CD14-positive monocyte (primary cell): ENCODE measurements around the gene FBXW11. TPM values are rescaled to one million over a fixed set of nuclear protein-coding genes. Genes with fewer than 3 reads are reported as not detected.

ENCODE experiments used
- DNase-seq, 3 donors: peaks; one replicate each; pipeline ENCODE4 v3.0.0-alpha.2; 2011 to 2022
- H2AFZ ChIP-seq: 2 replicates; pipeline ENCODE4 v1.6.0; 2012; ENCODE audit warnings: mild to moderate bottlenecking, low read depth, low read length, inconsistent platforms; ENCODE audit not compliant: insufficient read depth, poor library complexity, severe bottlenecking
- H3K27ac ChIP-seq, 2 donors: 1 replicate in 1 of 2; 2 replicates in 1 of 2; pipeline ENCODE4 v1.5.1; 2012 to 2013; ENCODE audit warnings: low read length in 2 of 2, control low read depth in 1 of 2, inconsistent platforms in 1 of 2, low read depth in 1 of 2, mild to moderate bottlenecking in 1 of 2
- H3K27me3 ChIP-seq, 2 donors: one replicate each; pipeline versions ENCODE4 v1.6.0 to v1.6.1; 2011 to 2013; ENCODE audit warnings: low read length in 2 of 2; ENCODE audit not compliant: control insufficient read depth in 2 of 2, insufficient read depth in 2 of 2
- H3K36me3 ChIP-seq, 2 donors: replicated peaks in 1 of 2; 1 replicate in 1 of 2; 2 replicates in 1 of 2; pipeline versions ENCODE4 v1.5.1 to v1.6.1; 2012 to 2013; ENCODE audit warnings: low read length in 2 of 2, control low read depth in 1 of 2, inconsistent platforms in 1 of 2, mild to moderate bottlenecking in 1 of 2; ENCODE audit not compliant: insufficient read depth in 2 of 2, control insufficient read depth in 1 of 2
- H3K4me1 ChIP-seq, 2 donors: 1 replicate in 1 of 2; 2 replicates in 1 of 2; pipeline versions ENCODE4 v1.5.1 to v1.6.1; 2012 to 2013; ENCODE audit warnings: low read length in 2 of 2, control low read depth in 1 of 2, inconsistent platforms in 1 of 2, mild to moderate bottlenecking in 1 of 2, moderate library complexity in 1 of 2; ENCODE audit not compliant: insufficient read depth in 2 of 2, control insufficient read depth in 1 of 2
- H3K4me2 ChIP-seq: replicated peaks from 2 replicates; pipeline ENCODE3; 2012; ENCODE audit warnings: low read length, moderate library complexity, mild to moderate bottlenecking; ENCODE audit not compliant: poor library complexity, severe bottlenecking; ENCODE audit errors: extremely low read depth
- H3K4me3 ChIP-seq, 3 experiments: fragments of 200-600 bp in 1 of 3; sonication (generic) in 1 of 3; replicated peaks in 1 of 3; 1 replicate in 2 of 3; 2 replicates in 1 of 3; pipeline ENCODE4 v1.5.1; 2011 to 2013; ENCODE audit warnings: low read length in 3 of 3, mild to moderate bottlenecking in 3 of 3, control low read depth in 2 of 3, low read depth in 2 of 3, inconsistent platforms in 1 of 3, moderate library complexity in 1 of 3
- H3K79me2 ChIP-seq: 2 replicates; pipeline ENCODE4 v1.6.0; 2012; ENCODE audit warnings: mild to moderate bottlenecking, control low read depth, inconsistent platforms, low read length, moderate library complexity; ENCODE audit not compliant: insufficient read depth
- H3K9ac ChIP-seq: 2 replicates; pipeline ENCODE4 v1.6.0; 2017; ENCODE audit warnings: low read length, mild to moderate bottlenecking; ENCODE audit not compliant: insufficient read depth, poor library complexity, severe bottlenecking
- H3K9me3 ChIP-seq, 2 donors: replicated peaks in 1 of 2; 1 replicate in 1 of 2; 2 replicates in 1 of 2; pipeline versions ENCODE4 v1.5.1 to v1.6.1; 2012 to 2013; ENCODE audit warnings: low read length in 2 of 2, control low read depth in 1 of 2; ENCODE audit not compliant: control insufficient read depth in 1 of 2, insufficient read depth in 1 of 2
- H4K20me1 ChIP-seq: 2 replicates; pipeline ENCODE4 v1.6.0; 2012; ENCODE audit warnings: mild to moderate bottlenecking, low read length, control low read depth, moderate library complexity; ENCODE audit not compliant: insufficient read depth
- H3K27ac Mint-ChIP-seq, 7 donors: one replicate each; pipeline ENCODE4 v1.8.0; 2020; ENCODE audit warnings: mild to moderate bottlenecking in 7 of 7, mixed read lengths in 7 of 7, moderate library complexity in 6 of 7, inconsistent platforms in 2 of 7
- H3K27me3 Mint-ChIP-seq, 3 donors: one replicate each; pipeline ENCODE4 v1.8.0; 2021 to 2022; ENCODE audit warnings: low read depth in 3 of 3, mild to moderate bottlenecking in 3 of 3, mixed read lengths in 3 of 3, moderate library complexity in 3 of 3, inconsistent platforms in 1 of 3
- H3K36me3 Mint-ChIP-seq, 2 donors: one replicate each; pipeline ENCODE4 v1.8.0; 2020; ENCODE audit warnings: mixed read lengths in 2 of 2, inconsistent platforms in 1 of 2, mild to moderate bottlenecking in 1 of 2
- H3K4me1 Mint-ChIP-seq: one replicate; pipeline ENCODE4 v1.8.0; 2020; ENCODE audit warnings: mild to moderate bottlenecking, mixed read lengths
- H3K4me3 Mint-ChIP-seq, 2 donors: one replicate each; pipeline ENCODE4 v1.8.0; 2020; ENCODE audit warnings: mild to moderate bottlenecking in 2 of 2, mixed read lengths in 2 of 2, moderate library complexity in 1 of 2
- H3K9me3 Mint-ChIP-seq, 7 donors: one replicate each; pipeline ENCODE4 v1.8.0; 2020 to 2022; ENCODE audit warnings: mixed read lengths in 7 of 7, mild to moderate bottlenecking in 6 of 7, moderate library complexity in 6 of 7, inconsistent platforms in 2 of 7
- WGBS: methylation state at CpG from one replicate; pipeline ENCODE4 v1.1.5; 2013; ENCODE audit warnings: missing lambda C conversion rate; ENCODE audit not compliant: insufficient coverage; 5-methylcytosine and 5-hydroxymethylcytosine counted together
- intact Hi-C, 2 donors: fragments of 100-400 bp; cut with micrococcal nuclease; formaldehyde crosslinking; loops; one replicate each; pipeline versions ENCODE4 v1.15.0 to v1.15.1; 2023
- polyA plus RNA-seq, 3 donors: library from polyadenylated mRNA; depleted of rRNA in 1 of 3; unstranded in 2 of 3; stranded (reverse) in 1 of 3; fragments of 300-500 nt in 2 of 3; fragments of >200 nt in 1 of 3; fragmentation: Illumina TruSeq in 2 of 3; gene quantifications; 1 replicate in 2 of 3; 2 replicates in 1 of 3; pipeline ENCODE4 v1.2.3, GENCODE V29; 2012 to 2021
- TF ChIP-seq, protein P1 (sequence below): fragments of 200-600 bp; IDR thresholded peaks from one replicate; pipeline ENCODE4 v1.8.0; 2022; ENCODE audit warnings: antibody characterized with exemption, mild to moderate bottlenecking

The FBXW11 gene
- polyA plus RNA-seq, 3 donors: 15.0 to 24.5 (median 18.2) TPM

- peaks cover 16 to 34% of the 10 kb centered on the region in 2 donors for H3K4me1 ChIP-seq
- H3K4me2 ChIP-seq: no peak overlapping the region
- no peak overlapping the region for H3K27ac ChIP-seq
- H3K4me3 ChIP-seq: no peak overlapping the region
- H3K9me3 Mint-ChIP-seq: peaks cover 0 to 8% (median 2%) of the 10 kb centered on the region in 7 donors
- no peak overlapping the region for H3K9ac ChIP-seq
- H3K36me3 ChIP-seq: peaks cover 0 to 5% of the 10 kb centered on the region in 2 donors
- intact Hi-C loops: no loop called here
- TF ChIP-seq, protein P1, sequence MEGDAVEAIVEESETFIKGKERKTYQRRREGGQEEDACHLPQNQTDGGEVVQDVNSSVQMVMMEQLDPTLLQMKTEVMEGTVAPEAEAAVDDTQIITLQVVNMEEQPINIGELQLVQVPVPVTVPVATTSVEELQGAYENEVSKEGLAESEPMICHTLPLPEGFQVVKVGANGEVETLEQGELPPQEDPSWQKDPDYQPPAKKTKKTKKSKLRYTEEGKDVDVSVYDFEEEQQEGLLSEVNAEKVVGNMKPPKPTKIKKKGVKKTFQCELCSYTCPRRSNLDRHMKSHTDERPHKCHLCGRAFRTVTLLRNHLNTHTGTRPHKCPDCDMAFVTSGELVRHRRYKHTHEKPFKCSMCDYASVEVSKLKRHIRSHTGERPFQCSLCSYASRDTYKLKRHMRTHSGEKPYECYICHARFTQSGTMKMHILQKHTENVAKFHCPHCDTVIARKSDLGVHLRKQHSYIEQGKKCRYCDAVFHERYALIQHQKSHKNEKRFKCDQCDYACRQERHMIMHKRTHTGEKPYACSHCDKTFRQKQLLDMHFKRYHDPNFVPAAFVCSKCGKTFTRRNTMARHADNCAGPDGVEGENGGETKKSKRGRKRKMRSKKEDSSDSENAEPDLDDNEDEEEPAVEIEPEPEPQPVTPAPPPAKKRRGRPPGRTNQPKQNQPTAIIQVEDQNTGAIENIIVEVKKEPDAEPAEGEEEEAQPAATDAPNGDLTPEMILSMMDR: no peak
- H2AFZ ChIP-seq: no peak overlapping the region
- H3K27me3 Mint-ChIP-seq: no peaks in the 10 kb centered on the region
- H3K4me1 Mint-ChIP-seq: peaks cover 45% of the 10 kb centered on the region
- H3K27ac Mint-ChIP-seq: peak overlapping the region in 1 of 7 donors; percentile 59
- H4K20me1 ChIP-seq: peaks cover 95% of the 10 kb centered on the region
- H3K27me3 ChIP-seq: no peaks in the 10 kb centered on the region
- no peak for DNase-seq
- no peak overlapping the region for H3K4me3 Mint-ChIP-seq
- H3K79me2 ChIP-seq: peaks cover 92% of the 10 kb centered on the region
- no peaks in the 10 kb centered on the region for H3K9me3 ChIP-seq
- WGBS: no CpG with 5 or more reads among the region's 2 CpGs
- peaks cover 10 to 18% of the 10 kb centered on the region in 2 donors for H3K36me3 Mint-ChIP-seq
These were observed 35.6 kb downstream of the FBXW11 start for GRCh38 chr5:171970826-171971225.

- Histone ChIP-seq H3K9ac (no peak overlapping the region), H2AFZ (no peak overlapping the region), H3K4me2 (no peak overlapping the region), H3K4me1 (peaks cover 16 to 35% of the 10 kb centered on the region in 2 donors), H3K9me3 (no peaks in the 10 kb centered on the region), H3K36me3 (peaks cover 0 to 5% of the 10 kb centered on the region in 2 donors), H3K27ac (peak overlapping the region in 1 of 2 donors; percentile 33), H3K4me3 (no peak overlapping the region), H3K27me3 (no peaks in the 10 kb centered on the region), H4K20me1 (peaks cover 95% of the 10 kb centered on the region), H3K79me2 (peaks cover 92% of the 10 kb centered on the region)
- TF ChIP-seq, protein P1: no peak
- no peak overlapping the region for H3K4me3 Mint-ChIP-seq
- H3K27me3 Mint-ChIP-seq: no peaks in the 10 kb centered on the region
- 100% methylated on average over 2 of the region's 4 CpGs for WGBS
- no peak for DNase-seq
- peaks cover 12 to 13% of the 10 kb centered on the region in 2 donors for H3K36me3 Mint-ChIP-seq
- intact Hi-C loops: no loop called here
- peaks cover 0 to 8% (median 2%) of the 10 kb centered on the region in 7 donors for H3K9me3 Mint-ChIP-seq
- no peak overlapping the region for H3K27ac Mint-ChIP-seq
- peaks cover 43% of the 10 kb centered on the region for H3K4me1 Mint-ChIP-seq
These were observed 37.1 kb downstream of the FBXW11 start for GRCh38 chr5:171969288-171969880.
